ENCODE measurements around the gene SUN5.

The SUN5 gene

GRCh38 chr20:33014336-33015113 lies 10.3 kb upstream of the SUN5 start:
- DNase-seq (ENCODE audit: low read depth), result no peak
- no peak overlapping the region for H3K4me3 ChIP-seq (ENCODE audit: control insufficient read depth, low read depth, low read length)
- no peak for TF ChIP-seq CTCF (IDR thresholded peaks at IDR 0.05; ENCODE audit: control insufficient read depth, insufficient read depth, low read depth, low read length, missing control alignments)

GRCh38 chr20:33013701-33014326 lies 9.6 kb upstream of the SUN5 start:
- no peak for DNase-seq (ENCODE audit: low read depth)
- no peak overlapping the region for H3K4me3 ChIP-seq (ENCODE audit: control insufficient read depth, low read depth, low read length)
- no peak for TF ChIP-seq CTCF (IDR thresholded peaks at IDR 0.05; ENCODE audit: control insufficient read depth, insufficient read depth, low read depth, low read length, missing control alignments)

- no peak for TF ChIP-seq CTCF (IDR thresholded peaks at IDR 0.05; ENCODE audit: control insufficient read depth, insufficient read depth, low read depth, low read length, missing control alignments)
- no peak overlapping the region for H3K4me3 ChIP-seq (ENCODE audit: control insufficient read depth, low read depth, low read length)
- DNase-seq (ENCODE audit: low read depth), result no peak
These were observed 8.3 kb upstream of the SUN5 start for GRCh38 chr20:33012327-33013189.

GRCh38 chr20:33010674-33011449 lies 6.6 kb upstream of the SUN5 start:
- DNase-seq (ENCODE audit: low read depth), result no peak
- H3K4me3 ChIP-seq (ENCODE audit: control insufficient read depth, low read depth, low read length), result no peak overlapping the region
- no peak for TF ChIP-seq CTCF (IDR thresholded peaks at IDR 0.05; ENCODE audit: control insufficient read depth, insufficient read depth, low read depth, low read length, missing control alignments)

- H3K4me3 ChIP-seq (ENCODE audit: control insufficient read depth, low read depth, low read length), result no peak overlapping the region
- TF ChIP-seq CTCF (IDR thresholded peaks at IDR 0.05; ENCODE audit: control insufficient read depth, insufficient read depth, low read depth, low read length, missing control alignments), result no peak
- no peak for DNase-seq (ENCODE audit: low read depth)
These were observed 5.9 kb upstream of the SUN5 start for GRCh38 chr20:33010133-33010504.
